HG02970 (cell line): Measurements from ENCODE around the gene HNRNPF.
A peak's percentile ranks its signal among the peaks of the same experiment; 100 is the strongest.
"Not testable (repeated sequence)": the region's sequence is repeated elsewhere in the genome, so short reads cannot be mapped to it uniquely, and the experiment has no call there.

Experiments used
- ATAC-seq: cut with Tn5 transposase; IDR thresholded peaks from one replicate; pipeline ENCODE4 v1.9.1; 2021; ENCODE audit warnings: mild to moderate bottlenecking, moderate library complexity, moderate number of reproducible peaks; ENCODE audit not compliant: unreplicated experiment, low FRiP score

The HNRNPF gene

GRCh38 chr10:43353495-43354329 lies 55.3 kb downstream of the HNRNPF start:
- ATAC-seq: no peak

GRCh38 chr10:43352951-43353350 lies 56.0 kb downstream of the HNRNPF start:
- ATAC-seq: no peak

- no peak for ATAC-seq
These were observed 57.7 kb downstream of the HNRNPF start for GRCh38 chr10:43351301-43351700.

- ATAC-seq: no peak
These were observed 58.3 kb downstream of the HNRNPF start for GRCh38 chr10:43350686-43351085.

GRCh38 chr10:43350156-43350555 lies 58.8 kb downstream of the HNRNPF start:
- ATAC-seq: no peak

GRCh38 chr10:43348511-43349312 lies 60.3 kb downstream of the HNRNPF start:
- peak; percentile 97 for ATAC-seq

GRCh38 chr10:43347997-43348396 lies 61.0 kb downstream of the HNRNPF start:
- ATAC-seq: no peak

GRCh38 chr10:43344051-43344450 lies 64.9 kb downstream of the HNRNPF start:
- ATAC-seq: no peak

GRCh38 chr10:43343126-43343525 lies 65.9 kb downstream of the HNRNPF start:
- ATAC-seq: no peak

- ATAC-seq: no peak
These were observed 66.5 kb downstream of the HNRNPF start for GRCh38 chr10:43342279-43343125.

- ATAC-seq: no peak
These were observed 67.5 kb downstream of the HNRNPF start for GRCh38 chr10:43341450-43341849.

GRCh38 chr10:43340619-43341018 lies 68.4 kb downstream of the HNRNPF start:
- ATAC-seq: no peak

GRCh38 chr10:43340101-43340500 lies 68.9 kb downstream of the HNRNPF start:
- ATAC-seq: no peak

- ATAC-seq: no peak
These were observed 69.8 kb downstream of the HNRNPF start for GRCh38 chr10:43339136-43339535.

GRCh38 chr10:43338117-43338516 lies 70.9 kb downstream of the HNRNPF start:
- no peak for ATAC-seq

- not testable (repeated sequence) for ATAC-seq
These were observed 71.5 kb downstream of the HNRNPF start for GRCh38 chr10:43337536-43337935.

GRCh38 chr10:43336641-43337318 lies 72.2 kb downstream of the HNRNPF start:
- ATAC-seq: no peak

- no peak for ATAC-seq
These were observed 72.9 kb downstream of the HNRNPF start for GRCh38 chr10:43336061-43336460.
